Measurements from ENCODE around the gene PDSS2.

The PDSS2 gene

GRCh38 chr6:107361753-107362604 is 97.4 kb downstream of the PDSS2 start:
- no peak for TF ChIP-seq CTCF (IDR thresholded peaks at IDR 0.05)

GRCh38 chr6:107360476-107360875 is 98.9 kb downstream of the PDSS2 start:
- TF ChIP-seq CTCF (IDR thresholded peaks at IDR 0.05) = no peak

- no peak for TF ChIP-seq CTCF (IDR thresholded peaks at IDR 0.05)
Measured at GRCh38 chr6:107357842-107358241, 101.5 kb downstream of the PDSS2 start.

- TF ChIP-seq CTCF (IDR thresholded peaks at IDR 0.05) = no peak
Measured at GRCh38 chr6:107357031-107357430, 102.3 kb downstream of the PDSS2 start.

GRCh38 chr6:107355659-107356058 is 103.7 kb downstream of the PDSS2 start:
- TF ChIP-seq CTCF (IDR thresholded peaks at IDR 0.05) = no peak

GRCh38 chr6:107354451-107354850 is 104.9 kb downstream of the PDSS2 start:
- TF ChIP-seq CTCF (IDR thresholded peaks at IDR 0.05) = no peak

- no peak for TF ChIP-seq CTCF (IDR thresholded peaks at IDR 0.05)
Measured at GRCh38 chr6:107353773-107354382, 105.5 kb downstream of the PDSS2 start.

Data from LNCAP (cell line).